Endodermal cell (in vitro differentiated cells): ENCODE data around the gene OST4. TPM values are rescaled to one million over a fixed set of nuclear protein-coding genes. Genes with fewer than 3 reads are reported as not detected.

Source experiments
- DNase-seq: peaks from one replicate; pipeline ENCODE4 v3.0.0-alpha.2; 2017
- H3K27ac ChIP-seq: 2 replicates; pipeline ENCODE4 v1.5.1; 2013; ENCODE audit warnings: mild to moderate bottlenecking, low read depth, low read length, moderate library complexity
- H3K27me3 ChIP-seq: 2 replicates; pipeline ENCODE4 v1.6.1; 2013; ENCODE audit warnings: mild to moderate bottlenecking, low read length, moderate library complexity; ENCODE audit not compliant: insufficient read depth, control insufficient read depth, poor library complexity, severe bottlenecking
- H3K36me3 ChIP-seq: 2 replicates; pipeline ENCODE4 v1.7.0; 2013; ENCODE audit warnings: mild to moderate bottlenecking, low read length, moderate library complexity; ENCODE audit not compliant: control insufficient read depth, insufficient read depth
- H3K4me1 ChIP-seq: one replicate; pipeline ENCODE4 v1.7.0; 2013; ENCODE audit warnings: low read length; ENCODE audit not compliant: control insufficient read depth, insufficient read depth
- H3K4me3 ChIP-seq: 2 replicates; pipeline ENCODE4 v1.5.1; 2013; ENCODE audit warnings: mild to moderate bottlenecking, low read length, moderate library complexity
- H3K9ac ChIP-seq: 2 replicates; pipeline ENCODE4 v1.6.1; 2013; ENCODE audit warnings: mild to moderate bottlenecking, low read length, moderate library complexity; ENCODE audit not compliant: poor library complexity, severe bottlenecking; ENCODE audit errors: extremely low read depth
- H3K9me3 ChIP-seq: 2 replicates; pipeline ENCODE4 v1.6.1; 2013; ENCODE audit warnings: mild to moderate bottlenecking, low read length, moderate library complexity; ENCODE audit not compliant: control insufficient read depth
- H3K27ac Mint-ChIP-seq: 2 replicates; pipeline ENCODE4 v1.8.0; 2020; ENCODE audit warnings: mixed read lengths
- H3K27me3 Mint-ChIP-seq: 2 replicates; pipeline ENCODE4 v1.8.0; 2021; ENCODE audit warnings: mild to moderate bottlenecking, mixed read lengths; ENCODE audit not compliant: insufficient read depth
- H3K36me3 Mint-ChIP-seq: 2 replicates; pipeline ENCODE4 v1.8.0; 2020; ENCODE audit warnings: low read depth, mixed read lengths
- H3K4me1 Mint-ChIP-seq: 2 replicates; pipeline ENCODE4 v1.8.0; 2020; ENCODE audit warnings: mixed read lengths
- H3K4me3 Mint-ChIP-seq: 2 replicates; pipeline ENCODE4 v1.8.0; 2020; ENCODE audit warnings: mild to moderate bottlenecking, moderate library complexity, mixed read lengths
- H3K9me3 Mint-ChIP-seq: 2 replicates; pipeline ENCODE4 v1.8.0; 2020; ENCODE audit warnings: mild to moderate bottlenecking, mixed read lengths
- CTCF ChIP-seq: fragments of 200-600 bp; sonication (generic); conservative IDR thresholded peaks from 2 replicates; pipeline ENCODE4 v1.5.0; 2021; ENCODE audit warnings: antibody characterized with exemption, mild to moderate bottlenecking
- WGBS, 2 experiments: methylation state at CpG; one replicate each; pipeline versions ENCODE4 v1.1.5 to v1.1.7; 2013; ENCODE audit warnings: missing lambda C conversion rate in 2 of 2, mixed read lengths in 1 of 2; ENCODE audit not compliant: insufficient coverage in 1 of 2, insufficient read length in 1 of 2; 5-methylcytosine and 5-hydroxymethylcytosine counted together
- total RNA-seq, 2 donors: library from RNA; stranded (reverse); fragmentation: NEBNext Ultra II Directional in 1 of 2; extraction: Animal tissue kit (Norgen Biotek cat#: 25700) in 1 of 2; gene quantifications; 2 replicates in 1 of 2; 3 replicates in 1 of 2; pipeline ENCODE4 v1.2.1, GENCODE V29; 2021

OST4 gene
- total RNA-seq, 2 donors from 2014 or later = 290 to 311 TPM

- Histone ChIP-seq H3K4me1 (peaks cover 5% of the 10 kb centered on the region), H3K9ac (no peak overlapping the region), H3K36me3 (no peaks in the 10 kb centered on the region), H3K27me3 (no peaks in the 10 kb centered on the region), H3K9me3 (no peaks in the 10 kb centered on the region), H3K27ac (no peak overlapping the region), H3K4me3 (no peak overlapping the region)
- Mint-ChIP-seq H3K4me3 (no peak overlapping the region), H3K4me1 (peaks cover 4% of the 10 kb centered on the region), H3K27ac (no peak overlapping the region), H3K36me3 (no peaks in the 10 kb centered on the region), H3K27me3 (no peaks in the 10 kb centered on the region), H3K9me3 (no peaks in the 10 kb centered on the region)
- no peak for TF ChIP-seq CTCF
- 94 to 100% methylated on average over 2 of the region's 2 CpGs for WGBS, 2 experiments
- DNase-seq = no peak
These were observed 23.9 kb upstream of the OST4 start for GRCh38 chr2:27095427-27095744.

- Histone ChIP-seq H3K4me3 (no peak overlapping the region), H3K9ac (no peak overlapping the region), H3K4me1 (peaks cover 5% of the 10 kb centered on the region), H3K9me3 (no peaks in the 10 kb centered on the region), H3K36me3 (no peaks in the 10 kb centered on the region), H3K27ac (no peak overlapping the region), H3K27me3 (no peaks in the 10 kb centered on the region)
- Mint-ChIP-seq H3K27me3 (peaks cover 1% of the 10 kb centered on the region), H3K9me3 (no peaks in the 10 kb centered on the region), H3K4me3 (no peak overlapping the region), H3K27ac (no peak overlapping the region), H3K4me1 (peaks cover 4% of the 10 kb centered on the region), H3K36me3 (no peaks in the 10 kb centered on the region)
- DNase-seq = no peak
- no peak for TF ChIP-seq CTCF
- 94 to 98% methylated on average over 14 to 24 of the region's 24 CpGs for WGBS, 2 experiments
These were observed 23.0 kb upstream of the OST4 start for GRCh38 chr2:27094353-27094984.

GRCh38 chr2:27093430-27094352 lies 22.2 kb upstream of the OST4 start:
- Mint-ChIP-seq H3K9me3 (no peaks in the 10 kb centered on the region), H3K4me1 (peaks cover 4% of the 10 kb centered on the region), H3K4me3 (no peak overlapping the region), H3K27ac (no peak overlapping the region), H3K36me3 (no peaks in the 10 kb centered on the region), H3K27me3 (peaks cover 3% of the 10 kb centered on the region)
- Histone ChIP-seq H3K9ac (no peak overlapping the region), H3K36me3 (no peaks in the 10 kb centered on the region), H3K27ac (no peak overlapping the region), H3K27me3 (peaks cover 5% of the 10 kb centered on the region), H3K9me3 (no peaks in the 10 kb centered on the region), H3K4me1 (peaks cover 5% of the 10 kb centered on the region), H3K4me3 (no peak overlapping the region)
- WGBS, 2 experiments = 90 to 98% methylated on average over 4 to 6 of the region's 6 CpGs
- TF ChIP-seq CTCF = no peak
- DNase-seq = no peak
